Gastrocnemius medialis (tissue), 4 donors: ENCODE data around the gene KCNH8.

Experiments
- POLR2A ChIP-seq, 2 donors: fragments of 450-650 bp; IDR thresholded peaks; one replicate each; pipeline ENCODE4 v1.6.1; 2017; ENCODE audit warnings: antibody characterized with exemption in 2 of 2, mild to moderate bottlenecking in 2 of 2, moderate library complexity in 2 of 2
- TF ChIP-seq, protein P1 (sequence below), 5 experiments: fragments of 450-650 bp in 3 of 5; fragments of 200-600 bp in 2 of 5; sonication (generic) in 2 of 5; IDR thresholded peaks in 4 of 5; conservative IDR thresholded peaks in 1 of 5; 1 replicate in 4 of 5; 2 replicates in 1 of 5; pipeline ENCODE4 v1.5.1; 2016 to 2019; ENCODE audit warnings: antibody characterized with exemption in 5 of 5, mild to moderate bottlenecking in 3 of 5, moderate library complexity in 3 of 5

- TF ChIP-seq, protein P1, sequence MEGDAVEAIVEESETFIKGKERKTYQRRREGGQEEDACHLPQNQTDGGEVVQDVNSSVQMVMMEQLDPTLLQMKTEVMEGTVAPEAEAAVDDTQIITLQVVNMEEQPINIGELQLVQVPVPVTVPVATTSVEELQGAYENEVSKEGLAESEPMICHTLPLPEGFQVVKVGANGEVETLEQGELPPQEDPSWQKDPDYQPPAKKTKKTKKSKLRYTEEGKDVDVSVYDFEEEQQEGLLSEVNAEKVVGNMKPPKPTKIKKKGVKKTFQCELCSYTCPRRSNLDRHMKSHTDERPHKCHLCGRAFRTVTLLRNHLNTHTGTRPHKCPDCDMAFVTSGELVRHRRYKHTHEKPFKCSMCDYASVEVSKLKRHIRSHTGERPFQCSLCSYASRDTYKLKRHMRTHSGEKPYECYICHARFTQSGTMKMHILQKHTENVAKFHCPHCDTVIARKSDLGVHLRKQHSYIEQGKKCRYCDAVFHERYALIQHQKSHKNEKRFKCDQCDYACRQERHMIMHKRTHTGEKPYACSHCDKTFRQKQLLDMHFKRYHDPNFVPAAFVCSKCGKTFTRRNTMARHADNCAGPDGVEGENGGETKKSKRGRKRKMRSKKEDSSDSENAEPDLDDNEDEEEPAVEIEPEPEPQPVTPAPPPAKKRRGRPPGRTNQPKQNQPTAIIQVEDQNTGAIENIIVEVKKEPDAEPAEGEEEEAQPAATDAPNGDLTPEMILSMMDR (IDR thresholded peaks at IDR 0.05 in 4 of 5, conservative IDR thresholded peaks at IDR 0.05 in 1 of 5), result no peak
- TF ChIP-seq POLR2A (IDR thresholded peaks at IDR 0.05), result no peak
Measured at GRCh38 chr3:19190602-19191001, 42.3 kb downstream of the KCNH8 start.
